HepG2 (cell line): ENCODE measurements around the gene CD300A. TPM values are rescaled to one million over a fixed set of nuclear protein-coding genes. Genes with fewer than 3 reads are reported as not detected.
A peak's percentile ranks its signal among the peaks of the same experiment; 100 is the strongest.

Experiments used
- ATAC-seq: fragments of 200-7000 bp; cut with Tn5 transposase; 3 replicates; pipeline ENCODE4 v1.9.1; 2020; ENCODE audit warnings: mild to moderate bottlenecking, moderate library complexity
- BruUV-seq: library from RNA; stranded (reverse); fragments of 400-500 nt; replicated peaks from 2 replicates; lab custom pipeline; 2021; lab: Mats Ljungman, UMichigan
- CTCF ChIA-PET: fragments of 300-600 bp; formaldehyde crosslinking; extraction: SDS; loops from one replicate; lab custom pipeline; 2021; ENCODE audit warnings: low total read pairs, inconsistent platforms, low intra/inter-chr PET ratio; lab: Yijun Ruan, JAX
- POLR2A ChIA-PET: fragments of 350-600 bp; sonication (Branson Sonifier 250); formaldehyde crosslinking; loops from one replicate; lab custom pipeline; 2020; ENCODE audit warnings: antibody characterized with exemption, inconsistent platforms; lab: Yijun Ruan, JAX
- DNase-seq: peaks from one replicate; pipeline ENCODE4 v3.0.0-alpha.2; 2015; ENCODE audit warnings: low spot score
- FAIRE-seq: peaks from 3 replicates; lab custom pipeline; 2011; peaks lifted over from hg19 to GRCh38; lab: Jason Lieb, UNC
- H2AFZ ChIP-seq: one replicate; pipeline ENCODE4 v1.6.1; 2011; ENCODE audit warnings: low read length, inconsistent platforms
- H3K27ac ChIP-seq: fragments of 300-600 bp; 3 replicates; pipeline ENCODE4 v1.8.0; 2011; ENCODE audit warnings: mixed run types, mild to moderate bottlenecking, mixed read lengths, low read length, inconsistent platforms; ENCODE audit not compliant: insufficient read depth; ENCODE audit errors: extremely low read length
- H3K27me3 ChIP-seq, 2 experiments: fragments of 200-600 bp in 1 of 2; 2 replicates in 1 of 2; 3 replicates in 1 of 2; pipeline versions ENCODE4 v1.6.0 to v1.8.0; 2011; ENCODE audit warnings: low read length in 2 of 2, mild to moderate bottlenecking in 2 of 2, moderate library complexity in 2 of 2, inconsistent platforms in 1 of 2; ENCODE audit not compliant: insufficient read depth in 2 of 2, control insufficient read depth in 1 of 2
- H3K36me3 ChIP-seq, 2 experiments: fragments of 200-600 bp in 1 of 2; replicated peaks in 1 of 2; 2 replicates in 1 of 2; 3 replicates in 1 of 2; pipeline versions ENCODE4 v1.5.1 to v1.8.0; 2011; ENCODE audit warnings: low read length in 2 of 2, inconsistent platforms in 1 of 2; ENCODE audit not compliant: insufficient read depth in 2 of 2, control insufficient read depth in 1 of 2
- H3K4me1 ChIP-seq: 2 replicates; pipeline ENCODE4 v1.5.1; 2012; ENCODE audit warnings: low read length, inconsistent platforms; ENCODE audit not compliant: insufficient read depth
- H3K4me2 ChIP-seq: 2 replicates; pipeline ENCODE4 v1.6.0; 2011; ENCODE audit warnings: low read depth, low read length, inconsistent platforms
- H3K4me3 ChIP-seq, 3 experiments: fragments of 200-600 bp in 1 of 3; sonication (generic), shearing (Covaris generic) in 1 of 3; replicated peaks in 1 of 3; 2 replicates each; pipeline ENCODE4 v1.5.1; 2011 to 2016; ENCODE audit warnings: low read length in 3 of 3, inconsistent platforms in 2 of 3, low read depth in 2 of 3, mild to moderate bottlenecking in 2 of 3, control low read depth in 1 of 3, mixed read lengths in 1 of 3; ENCODE audit not compliant: insufficient read depth in 1 of 3
- H3K79me2 ChIP-seq: one replicate; pipeline ENCODE4 v1.6.1; 2011; ENCODE audit warnings: low read length, inconsistent platforms; ENCODE audit not compliant: insufficient read depth
- H3K9ac ChIP-seq: 2 replicates; pipeline ENCODE4 v1.6.0; 2011; ENCODE audit warnings: mild to moderate bottlenecking, low read depth, low read length, inconsistent platforms; ENCODE audit not compliant: insufficient read depth
- H3K9me3 ChIP-seq: 2 replicates; pipeline ENCODE4 v1.5.1; 2012; ENCODE audit warnings: mild to moderate bottlenecking, low read length
- H4K20me1 ChIP-seq: 2 replicates; pipeline ENCODE4 v1.6.0; 2011; ENCODE audit warnings: inconsistent platforms, mild to moderate bottlenecking, low read length, moderate library complexity; ENCODE audit not compliant: insufficient read depth
- BHLHE40 ChIP-seq: IDR thresholded peaks from 2 replicates; pipeline ENCODE4 v1.6.1; 2011; ENCODE audit warnings: low read length, improper control_type of control experiment
- FOXK2 ChIP-seq: fragments of 450-650 bp; IDR thresholded peaks from 2 replicates; pipeline ENCODE4 v1.6.1; 2016
- MYC ChIP-seq: sonication (generic); formaldehyde crosslinking; IDR thresholded peaks from 2 replicates; pipeline ENCODE4 v1.9.0; 2021; ENCODE audit warnings: missing genetic modification reagents, borderline replicate concordance
- MYNN ChIP-seq: sonication (generic); formaldehyde crosslinking; IDR thresholded peaks from 2 replicates; pipeline ENCODE4 v1.4.0; 2020; ENCODE audit warnings: mild to moderate bottlenecking, low read depth, missing genetic modification reagents
- RFX3 ChIP-seq: IDR thresholded peaks from 2 replicates; pipeline ENCODE4 v1.6.1; 2016; ENCODE audit warnings: missing biosample characterization, missing genetic modification reagents
- STAT5B ChIP-seq: sonication (generic); formaldehyde crosslinking; IDR thresholded peaks from 2 replicates; pipeline ENCODE4 v1.4.0; 2020; ENCODE audit warnings: missing genetic modification reagents
- TBL1XR1 ChIP-seq: fragments of 150-350 bp; IDR thresholded peaks from 2 replicates; pipeline ENCODE4 v1.6.1; 2014; ENCODE audit warnings: borderline replicate concordance, low read length; ENCODE audit not compliant: partially characterized antibody
- UBTF ChIP-seq: sonication (generic); formaldehyde crosslinking; IDR thresholded peaks from 2 replicates; pipeline ENCODE4 v1.4.0; 2020; ENCODE audit warnings: mild to moderate bottlenecking, missing genetic modification reagents
- ZBTB14 ChIP-seq: sonication (generic); formaldehyde crosslinking; IDR thresholded peaks from 2 replicates; pipeline ENCODE4 v1.4.0; 2020; ENCODE audit warnings: missing genetic modification reagents
- ZNF253 ChIP-seq: sonication (generic); formaldehyde crosslinking; IDR thresholded peaks from 2 replicates; pipeline ENCODE4 v1.8.0; 2022; ENCODE audit warnings: mild to moderate bottlenecking, missing genetic modification reagents, borderline replicate concordance
- ZNF558 ChIP-seq: sonication (generic); formaldehyde crosslinking; IDR thresholded peaks from 2 replicates; pipeline ENCODE4 v1.9.0; 2022; ENCODE audit warnings: mild to moderate bottlenecking, missing genetic modification reagents, borderline replicate concordance
- ZNF883 ChIP-seq: sonication (generic); formaldehyde crosslinking; IDR thresholded peaks from 2 replicates; pipeline ENCODE4 v1.5.1; 2020; ENCODE audit warnings: mild to moderate bottlenecking, missing genetic modification reagents; ENCODE audit errors: not compliant biosample characterization
- WGBS: methylation state at CpG from one replicate; pipeline ENCODE4 v1.1.6; 2017; ENCODE audit warnings: low lambda C conversion rate; 5-methylcytosine and 5-hydroxymethylcytosine counted together
- in situ Hi-C: cut with HindIII; loops from 2 replicates; pipeline ENCODE4 v1.10.0; 2017; ENCODE audit warnings: low pct_unique_long_range_greater_than_20kb; ENCODE audit not compliant: extremely low pct_ligation_motif_present
- intact Hi-C: fragments of 100-400 bp; cut with micrococcal nuclease; formaldehyde crosslinking; loops from one replicate; pipeline ENCODE4 v1.10.0; 2022; ENCODE audit not compliant: unreplicated experiment
- polyA plus RNA-seq, 8 experiments: library from polyadenylated mRNA; depleted of rRNA in 3 of 8; stranded (reverse) in 7 of 8; unstranded in 1 of 8; fragments of >200 nt; fragmentation: Illumina TruSeq in 4 of 8; extraction: Trizol in 4 of 8; gene quantifications; 2 replicates each; pipeline versions ENCODE4 v1.2.1 to v1.2.3, GENCODE V29; 2011 to 2016; ENCODE audit warnings: low read depth in 4 of 8, missing spikeins in 1 of 8, mixed read lengths in 1 of 8; ENCODE audit not compliant: insufficient read depth in 1 of 8
- total RNA-seq, 5 experiments: library from RNA; depleted of rRNA; stranded (reverse); fragments of >200 nt; fragmentation: Illumina TruSeq; extraction: Trizol; gene quantifications; 2 replicates each; pipeline ENCODE4 v1.2.3, GENCODE V29; 2016; ENCODE audit warnings: low read depth in 1 of 5
- TF ChIP-seq, protein P1 (sequence below): IDR thresholded peaks from 2 replicates; pipeline ENCODE4 v1.6.1; 2016; ENCODE audit warnings: missing biosample characterization, missing genetic modification reagents, low read depth
- TF ChIP-seq, protein P2 (sequence below): sonication (generic); formaldehyde crosslinking; IDR thresholded peaks from 2 replicates; pipeline ENCODE4 v1.4.0; 2020; ENCODE audit warnings: mild to moderate bottlenecking, missing genetic modification reagents

CD300A gene
- total and polyA plus RNA-seq, 2 of the 13 experiments (the other 11 are each of a cell fraction or from before 2014, with no cell fraction given): not detected

DNA sequence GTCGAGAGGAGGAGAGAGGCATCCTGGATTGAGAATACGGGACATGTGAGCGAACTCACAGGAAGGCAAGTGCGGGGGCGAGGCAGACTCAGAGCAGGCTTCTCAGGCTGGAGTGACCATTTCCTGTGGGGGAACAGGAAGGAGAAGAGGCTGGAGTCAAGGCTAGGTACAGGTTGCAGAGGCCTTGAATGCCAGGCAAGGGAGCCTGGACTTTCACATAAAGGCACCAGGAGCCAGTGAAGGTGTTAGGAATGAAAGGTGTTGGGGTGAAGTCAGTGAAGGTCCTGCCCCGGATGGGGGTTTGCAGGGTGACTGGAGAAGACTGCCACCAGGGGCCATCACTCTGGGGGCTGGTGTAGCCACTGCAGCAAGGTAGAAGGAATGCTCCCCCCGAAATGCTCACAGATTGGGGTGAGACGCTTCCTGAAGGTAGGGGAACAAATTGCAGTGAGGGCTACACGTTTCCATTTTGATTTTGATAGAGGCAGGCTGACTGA, 39.8 kb upstream of the CD300A start (continued):
- TF ChIP-seq, protein P1, sequence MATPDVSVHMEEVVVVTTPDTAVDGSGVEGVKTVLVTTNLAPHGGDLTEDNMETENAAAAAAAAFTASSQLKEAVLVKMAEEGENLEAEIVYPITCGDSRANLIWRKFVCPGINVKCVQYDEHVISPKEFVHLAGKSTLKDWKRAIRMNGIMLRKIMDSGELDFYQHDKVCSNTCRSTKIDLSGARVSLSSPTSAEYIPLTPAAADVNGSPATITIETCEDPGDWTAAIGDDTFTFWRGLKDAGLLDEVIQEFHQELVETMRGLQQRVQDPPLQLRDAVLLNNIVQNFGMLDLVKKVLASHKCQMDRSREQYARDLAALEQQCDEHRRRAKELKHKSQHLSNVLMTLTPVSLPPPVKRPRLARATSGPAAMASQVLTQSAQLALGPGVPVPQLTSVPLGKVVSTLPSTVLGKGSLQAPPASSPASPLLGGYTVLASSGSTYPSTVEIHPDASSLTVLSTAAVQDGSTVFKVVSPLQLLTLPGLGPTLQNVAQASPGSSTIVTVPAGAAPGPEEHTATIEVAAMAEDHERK (CRISPR knock-in tag): no peak

GRCh38 chr17:74427048-74427762, 39.2 kb upstream of the CD300A start:
- Histone ChIP-seq H3K27ac (peak overlapping the region; percentile 91), H3K4me2 (peak overlapping the region; percentile 90), H3K27me3 (no peaks in the 10 kb centered on the region; a peak in 1 of 5 replicates), H3K4me1 (peaks cover 56% of the 10 kb centered on the region), H4K20me1 (no peaks in the 10 kb centered on the region), H3K36me3 (no peaks in the 10 kb centered on the region), H3K9ac (peak overlapping the region; percentile 74), H2AFZ (no peak overlapping the region), H3K9me3 (no peaks in the 10 kb centered on the region), H3K4me3 (peak overlapping the region; percentile 41 to 63 (median 52); a peak in 5 of 6 replicates), H3K79me2 (peaks cover 20% of the 10 kb centered on the region)
- 1% methylated on average over 10 of the region's 10 CpGs for WGBS
- in situ Hi-C loops (loop anchor here (25.0 kb wide), 2 partner anchors 640 to 1140 kb away; no protein-coding TSS in a partner anchor), intact Hi-C loops (no loop called here)
- CTCF ChIA-PET: no interaction called here
- peak; percentile 59 for FAIRE-seq
- POLR2A ChIA-PET: interaction anchor here (0.6 to 5.6 kb wide), 11 partner anchors 7 to 311 kb away, joined by 3 to 159 read pairs (median 3); no protein-coding TSS in a partner anchor
- DNase-seq: peak; percentile 92
- BruUV-seq: TSS peak; percentile 44
- ATAC-seq: peak; percentile 48
- TF ChIP-seq ZNF883 (CRISPR knock-in tag): peak; percentile 30
- TF ChIP-seq MYC (CRISPR knock-in tag): peak; percentile 51; the same call in 1 of the 2 replicates
- TF ChIP-seq ZNF558 (CRISPR knock-in tag): peak; percentile 73; the same call in 1 of the 2 replicates
- TF ChIP-seq BHLHE40: no peak
- peak; percentile 92 for TF ChIP-seq UBTF (CRISPR knock-in tag)
- 0 out of 2 replicates have a peak, but pooled peaks have one; percentile 15 for TF ChIP-seq STAT5B (CRISPR knock-in tag)
- TF ChIP-seq MYNN: no peak
- TF ChIP-seq RFX3 (CRISPR knock-in tag): no peak
- TF ChIP-seq, protein P2, sequence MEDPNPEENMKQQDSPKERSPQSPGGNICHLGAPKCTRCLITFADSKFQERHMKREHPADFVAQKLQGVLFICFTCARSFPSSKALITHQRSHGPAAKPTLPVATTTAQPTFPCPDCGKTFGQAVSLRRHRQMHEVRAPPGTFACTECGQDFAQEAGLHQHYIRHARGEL (CRISPR knock-in tag): no peak
- no peak for TF ChIP-seq ZNF253
- peak; percentile 49 for TF ChIP-seq TBL1XR1
- TF ChIP-seq FOXK2: no peak
- TF ChIP-seq ZBTB14 (CRISPR knock-in tag): peak; percentile 60
